DOHH2 (cell line): ENCODE measurements around the gene NOL3.
A peak's percentile ranks its signal among the peaks of the same experiment; 100 is the strongest.

Source experiments
- H3F3A ChIP-seq: fragments of 200-600 bp; sonication (generic), shearing (Covaris generic); 2 replicates; pipeline ENCODE4 v1.6.0; 2016; ENCODE audit warnings: antibody characterized with exemption, mild to moderate bottlenecking; ENCODE audit not compliant: control insufficient read depth, insufficient read depth
- H3K27ac ChIP-seq: fragments of 200-600 bp; sonication (generic); 2 replicates; pipeline ENCODE4 v1.5.1; 2014; ENCODE audit warnings: low read depth, mild to moderate bottlenecking, low read length, moderate library complexity
- H3K27me3 ChIP-seq: fragments of 200-600 bp; sonication (generic); 2 replicates; pipeline ENCODE4 v1.6.1; 2014; ENCODE audit warnings: mild to moderate bottlenecking, low read length, mixed read lengths; ENCODE audit not compliant: control insufficient read depth
- H3K36me3 ChIP-seq: fragments of 200-600 bp; sonication (generic); 2 replicates; pipeline ENCODE4 v1.6.1; 2014; ENCODE audit warnings: mild to moderate bottlenecking, low read length, moderate library complexity, mixed read lengths; ENCODE audit not compliant: control insufficient read depth
- H3K4me1 ChIP-seq: fragments of 200-600 bp; sonication (generic); 2 replicates; pipeline ENCODE4 v1.6.1; 2014; ENCODE audit warnings: mild to moderate bottlenecking, low read length, mixed read lengths; ENCODE audit not compliant: control insufficient read depth
- H3K4me2 ChIP-seq: fragments of 200-600 bp; sonication (generic); 2 replicates; pipeline ENCODE4 v1.6.0; 2014; ENCODE audit warnings: mild to moderate bottlenecking, low read length, moderate library complexity
- H3K4me3 ChIP-seq: fragments of 200-600 bp; sonication (generic); 2 replicates; pipeline ENCODE4 v1.5.1; 2014; ENCODE audit warnings: mild to moderate bottlenecking, low read length, mixed read lengths
- H3K79me2 ChIP-seq: fragments of 200-600 bp; sonication (generic); 2 replicates; pipeline ENCODE4 v1.6.1; 2014; ENCODE audit warnings: mild to moderate bottlenecking, low read length, mixed read lengths; ENCODE audit not compliant: control insufficient read depth
- H3K9me2 ChIP-seq: fragments of 200-600 bp; sonication (generic); replicated peaks from 2 replicates; pipeline ENCODE4 v1.6.1; 2014; ENCODE audit warnings: mild to moderate bottlenecking, low read length, mixed read lengths; ENCODE audit not compliant: control insufficient read depth
- H3K9me3 ChIP-seq: fragments of 200-600 bp; sonication (generic); 2 replicates; pipeline ENCODE4 v1.6.1; 2014; ENCODE audit warnings: antibody characterized with exemption, low read length, mixed read lengths; ENCODE audit not compliant: control insufficient read depth, insufficient read depth
- H4K20me1 ChIP-seq: fragments of 200-600 bp; sonication (generic); 2 replicates; pipeline ENCODE4 v1.6.0; 2014; ENCODE audit warnings: low read depth, mild to moderate bottlenecking, antibody characterized with exemption, low read length, moderate library complexity; ENCODE audit not compliant: control insufficient read depth, insufficient read depth
- CTCF ChIP-seq: fragments of 200-600 bp; sonication (generic); IDR thresholded peaks from one replicate; pipeline ENCODE4 v1.5.1; 2014; ENCODE audit warnings: antibody characterized with exemption, mild to moderate bottlenecking, low read depth, low read length; ENCODE audit not compliant: poor library complexity, severe bottlenecking
- EZH2phosphoT487 ChIP-seq: fragments of 200-600 bp; sonication (generic); IDR thresholded peaks from 2 replicates; pipeline ENCODE4 v1.6.1; 2017; ENCODE audit warnings: borderline replicate concordance, mild to moderate bottlenecking, antibody characterized with exemption, low read length, moderate library complexity, mixed read lengths

NOL3 gene

GRCh38 chr16:67158637-67159600, 11.4 kb upstream of the NOL3 start:
- H3K27ac ChIP-seq = no peak overlapping the region
- peaks cover 13% of the 10 kb centered on the region for H3F3A ChIP-seq
- H3K4me3 ChIP-seq = peak overlapping the region; percentile 90
- H3K9me2 ChIP-seq = no peaks in the 10 kb centered on the region
- H3K9me3 ChIP-seq = no peaks in the 10 kb centered on the region
- H3K4me2 ChIP-seq = peak overlapping the region; percentile 93
- TF ChIP-seq CTCF (no peak), EZH2phosphoT487 (no peak)
- H3K79me2 ChIP-seq = no peaks in the 10 kb centered on the region
- no peaks in the 10 kb centered on the region for H3K36me3 ChIP-seq
- peaks cover 33% of the 10 kb centered on the region for H3K27me3 ChIP-seq
- peaks cover 44% of the 10 kb centered on the region for H3K4me1 ChIP-seq
- peaks cover 13% of the 10 kb centered on the region; the same call in 1 of the 2 replicates for H4K20me1 ChIP-seq

- Histone ChIP-seq H3F3A (peaks cover 13% of the 10 kb centered on the region), H3K4me1 (peaks cover 40% of the 10 kb centered on the region), H3K9me2 (no peaks in the 10 kb centered on the region), H3K79me2 (no peaks in the 10 kb centered on the region), H3K27me3 (peaks cover 44% of the 10 kb centered on the region), H3K27ac (no peak overlapping the region), H3K4me2 (peak overlapping the region; percentile 93; the same call in 1 of the 2 replicates), H3K4me3 (no peak overlapping the region), H3K9me3 (no peaks in the 10 kb centered on the region), H4K20me1 (peaks cover 12% of the 10 kb centered on the region; the same call in 1 of the 2 replicates), H3K36me3 (no peaks in the 10 kb centered on the region)
- TF ChIP-seq CTCF (no peak), EZH2phosphoT487 (no peak)
Observed at GRCh38 chr16:67161595-67162058, 8.7 kb upstream of the NOL3 start.

- Histone ChIP-seq H4K20me1 (peaks cover 4% of the 10 kb centered on the region; the same call in 1 of the 2 replicates), H3K36me3 (no peaks in the 10 kb centered on the region), H3F3A (peaks cover 10% of the 10 kb centered on the region), H3K4me3 (peak overlapping the region; percentile 33; the same call in 1 of the 2 replicates), H3K79me2 (no peaks in the 10 kb centered on the region), H3K4me2 (peak overlapping the region; percentile 53), H3K27ac (no peak overlapping the region), H3K4me1 (peaks cover 40% of the 10 kb centered on the region), H3K9me3 (no peaks in the 10 kb centered on the region), H3K27me3 (peaks cover 41% of the 10 kb centered on the region), H3K9me2 (no peaks in the 10 kb centered on the region)
- TF ChIP-seq EZH2phosphoT487 (no peak), CTCF (no peak)
Observed at GRCh38 chr16:67162506-67163163, 7.7 kb upstream of the NOL3 start.
